Stimulated activated CD4-positive, alpha-beta T cell treated with anti-CD3 and anti-CD28 coated beads, Interleukin-2, amount 100 ng/mL, for 24 hours (primary cell): ENCODE results near the gene ZDHHC12.

ENCODE experiments used
- DNase-seq, 2 donors: peaks; one replicate each; pipeline ENCODE4 v3.0.0-alpha.2; 2020

The ZDHHC12 gene

GRCh38 chr9:128685636-128686489, 38.1 kb downstream of the ZDHHC12 start:
- DNase-seq, result peak; percentile 37 to 53

- DNase-seq, result peak; percentile 80 to 82
Observed at GRCh38 chr9:128684325-128685199, 39.4 kb downstream of the ZDHHC12 start.

- DNase-seq, result no peak
Observed at GRCh38 chr9:128684065-128684324, 39.9 kb downstream of the ZDHHC12 start.

GRCh38 chr9:128683340-128684064, 40.4 kb downstream of the ZDHHC12 start:
- DNase-seq, result peak; percentile 44 to 46

GRCh38 chr9:128677794-128678193, 46.1 kb downstream of the ZDHHC12 start:
- no peak for DNase-seq

GRCh38 chr9:128675382-128675781, 48.5 kb downstream of the ZDHHC12 start:
- no peak for DNase-seq
